PFSK-1 (cell line): Measurements from ENCODE around the gene IGLON5.

Experiments
- FOXP2 ChIP-seq: optimal IDR thresholded peaks from 2 replicates; pipeline ENCODE3; 2011; ENCODE audit warnings: borderline replicate concordance, control low read depth, inconsistent platforms; ENCODE audit not compliant: insufficient read depth; ENCODE audit errors: extremely low read length, extremely low read depth
- POLR2AphosphoS5 ChIP-seq: IDR thresholded peaks from 2 replicates; pipeline ENCODE4 v1.6.1; 2012; ENCODE audit warnings: low read depth, mild to moderate bottlenecking, control low read depth, low read length, moderate library complexity
- REST ChIP-seq, 2 experiments: IDR thresholded peaks; 2 replicates each; pipeline versions ENCODE4 v1.6.1 to v1.8.0; 2011 to 2012; ENCODE audit warnings: low read depth in 2 of 2, low read length in 2 of 2, control low read depth in 1 of 2, inconsistent platforms in 1 of 2, mild to moderate bottlenecking in 1 of 2, moderate library complexity in 1 of 2; ENCODE audit not compliant: insufficient read depth in 1 of 2
- SIN3A ChIP-seq: IDR thresholded peaks from 2 replicates; pipeline ENCODE4 v1.6.1; 2012; ENCODE audit warnings: mild to moderate bottlenecking, low read length, moderate library complexity, borderline replicate concordance; ENCODE audit not compliant: insufficient read depth
- TAF1 ChIP-seq: IDR thresholded peaks from 2 replicates; pipeline ENCODE4 v1.6.1; 2012; ENCODE audit warnings: low read length, control low read depth, borderline replicate concordance; ENCODE audit not compliant: insufficient read depth

Gene IGLON5

GRCh38 chr19:51329411-51329810 is 18.0 kb downstream of the IGLON5 start:
- TF ChIP-seq POLR2AphosphoS5 = no peak
- TF ChIP-seq TAF1 = no peak
- no peak for TF ChIP-seq REST (IDR thresholded peaks at IDR 0.05; ENCODE audit: insufficient read depth in 1 of 2, low read depth in 2 of 2, low read length in 2 of 2)
- TF ChIP-seq SIN3A = no peak
- TF ChIP-seq FOXP2 = no peak

GRCh38 chr19:51330366-51330765 is 18.9 kb downstream of the IGLON5 start:
- TF ChIP-seq TAF1 (no peak), POLR2AphosphoS5 (no peak), REST (IDR thresholded peaks at IDR 0.05; ENCODE audit: insufficient read depth in 1 of 2, low read depth in 2 of 2, low read length in 2 of 2) (no peak), FOXP2 (no peak), SIN3A (no peak)

- TF ChIP-seq FOXP2 = no peak
- TF ChIP-seq SIN3A = no peak
- TF ChIP-seq REST (IDR thresholded peaks at IDR 0.05; ENCODE audit: insufficient read depth in 1 of 2, low read depth in 2 of 2, low read length in 2 of 2) = no peak
- TF ChIP-seq TAF1 = no peak
- no peak for TF ChIP-seq POLR2AphosphoS5
These were observed 19.7 kb downstream of the IGLON5 start for GRCh38 chr19:51331193-51331592.

GRCh38 chr19:51331716-51332115 is 20.3 kb downstream of the IGLON5 start:
- TF ChIP-seq TAF1 = no peak
- no peak for TF ChIP-seq POLR2AphosphoS5

- TF ChIP-seq POLR2AphosphoS5 (no peak), REST (IDR thresholded peaks at IDR 0.05; ENCODE audit: insufficient read depth in 1 of 2, low read depth in 2 of 2, low read length in 2 of 2) (no peak), SIN3A (no peak), TAF1 (no peak), FOXP2 (no peak)
These were observed 22.5 kb downstream of the IGLON5 start for GRCh38 chr19:51333836-51334460.
